ENCODE results near the gene PDLIM7. TPM values are rescaled to one million over a fixed set of nuclear protein-coding genes. Genes with fewer than 3 reads are reported as not detected.

The PDLIM7 gene
- total and polyA plus RNA-seq, 2 experiments from 2014 or later = 94.7 to 128 TPM

- Histone ChIP-seq H3K9me2 (ENCODE audit: insufficient read depth) (no peaks in the 10 kb centered on the region), H3K4me1 (ENCODE audit: insufficient read depth) (peaks cover 19% of the 10 kb centered on the region), H3F3A (replicated peaks; ENCODE audit: low read depth) (peaks cover 18% of the 10 kb centered on the region), H2AFZ (no peak overlapping the region), H4K20me1 (replicated peaks; ENCODE audit: insufficient read depth) (no peaks in the 10 kb centered on the region; the same call in 1 of the 2 replicates), H3K27ac (ENCODE audit: low read depth) (0 out of 2 replicates have a peak overlapping the region, but pooled peaks have one; percentile 26), H3K27me3 (ENCODE audit: insufficient read depth) (no peaks in the 10 kb centered on the region), H3K79me2 (replicated peaks; ENCODE audit: insufficient read depth) (no peaks in the 10 kb centered on the region), H3K4me2 (no peak overlapping the region), H3K4me3 (no peak overlapping the region), H3K36me3 (ENCODE audit: insufficient read depth) (no peaks in the 10 kb centered on the region)
- H3K36me3 Mint-ChIP-seq (ENCODE audit: low read depth) = peaks cover 25% of the 10 kb centered on the region
- no peak for DNase-seq (ENCODE audit: low spot score)
- TF ChIP-seq EZH2phosphoT487 (IDR thresholded peaks at IDR 0.05; ENCODE audit: unreplicated experiment) = no peak
- peak overlapping the region; percentile 86; the same call in 1 of the 2 replicates for H3K27ac Mint-ChIP-seq
- no peak for ATAC-seq
- H3K4me3 Mint-ChIP-seq = no peak overlapping the region; the same call in 2 of the 3 replicates
- H3K9me3 Mint-ChIP-seq = no peaks in the 10 kb centered on the region
- H3K27me3 Mint-ChIP-seq (ENCODE audit: insufficient read depth, low read depth, poor library complexity) = peaks cover 24% of the 10 kb centered on the region
- peaks cover 36% of the 10 kb centered on the region for H3K4me1 Mint-ChIP-seq
Measured at GRCh38 chr5:177478711-177479646, 18.4 kb downstream of the PDLIM7 start.

- Histone ChIP-seq H3K4me1 (ENCODE audit: insufficient read depth) (peaks cover 20% of the 10 kb centered on the region), H3K4me2 (no peak overlapping the region), H3K4me3 (no peak overlapping the region), H3K27ac (ENCODE audit: low read depth) (0 out of 2 replicates have a peak overlapping the region, but pooled peaks have one; percentile 45), H3F3A (replicated peaks; ENCODE audit: low read depth) (peaks cover 19% of the 10 kb centered on the region), H2AFZ (no peak overlapping the region), H3K36me3 (ENCODE audit: insufficient read depth) (no peaks in the 10 kb centered on the region), H3K27me3 (ENCODE audit: insufficient read depth) (no peaks in the 10 kb centered on the region), H3K9me2 (ENCODE audit: insufficient read depth) (no peaks in the 10 kb centered on the region), H3K79me2 (replicated peaks; ENCODE audit: insufficient read depth) (peaks cover under 1% of the 10 kb centered on the region; the same call in 1 of the 2 replicates), H4K20me1 (replicated peaks; ENCODE audit: insufficient read depth) (no peaks in the 10 kb centered on the region; the same call in 1 of the 2 replicates)
- Mint-ChIP-seq H3K9me3 (no peaks in the 10 kb centered on the region), H3K27me3 (ENCODE audit: insufficient read depth, low read depth, poor library complexity) (peaks cover 26% of the 10 kb centered on the region), H3K36me3 (ENCODE audit: low read depth) (peaks cover 17% of the 10 kb centered on the region), H3K4me3 (no peak overlapping the region; the same call in 2 of the 3 replicates), H3K4me1 (peaks cover 38% of the 10 kb centered on the region), H3K27ac (peak overlapping the region; percentile 88; the same call in 1 of the 2 replicates)
- DNase-seq (ENCODE audit: low spot score) (no peak), ATAC-seq (no peak)
- no peak for TF ChIP-seq ETS1 (IDR thresholded peaks at IDR 0.05)
- TF ChIP-seq ZNF114 (CRISPR knock-in tag; IDR thresholded peaks at IDR 0.05) = no peak
- TF ChIP-seq REST (IDR thresholded peaks at IDR 0.05; ENCODE audit: unreplicated experiment) = no peak
- no peak for TF ChIP-seq EZH2 (IDR thresholded peaks at IDR 0.05; ENCODE audit: low read depth, unreplicated experiment)
- TF ChIP-seq STAT1 (IDR thresholded peaks at IDR 0.05; ENCODE audit: unreplicated experiment) = no peak
- no peak for TF ChIP-seq EZH2phosphoT487 (IDR thresholded peaks at IDR 0.05; ENCODE audit: unreplicated experiment)
- no peak for TF ChIP-seq JUNB (IDR thresholded peaks at IDR 0.05; ENCODE audit: unreplicated experiment)
- no peak for TF ChIP-seq CTCF (conservative IDR thresholded peaks at IDR 0.05; ENCODE audit: low read depth in 2 of 2)
- TF ChIP-seq NANOG (IDR thresholded peaks at IDR 0.05; ENCODE audit: borderline replicate concordance) = no peak
- no peak for TF ChIP-seq ZNF331 (CRISPR knock-in tag; IDR thresholded peaks at IDR 0.05; ENCODE audit: low read depth)
Measured at GRCh38 chr5:177477701-177478477, 19.5 kb downstream of the PDLIM7 start.
